Measurements from ENCODE around the gene COL8A2. TPM values are rescaled to one million over a fixed set of nuclear protein-coding genes. Genes with fewer than 3 reads are reported as not detected.

Gene COL8A2
- total RNA-seq, 2 experiments from 2014 or later: 0.05 to 0.06 TPM

GRCh38 chr1:36133484-36133883 lies 8.5 kb upstream of the COL8A2 start:
- POLR2A ChIA-PET: interaction anchor here (1.2 to 1.8 kb wide), 2 partner anchors 16 to 55 kb away, joined by 3 to 6 read pairs; partner anchors contain the start of gene TRAPPC3
- intact Hi-C loops (cut with DNase I, micrococcal nuclease): no loop called here

GRCh38 chr1:36132029-36132428 lies 7.0 kb upstream of the COL8A2 start:
- ChIA-PET CTCF (no interaction called here), POLR2A (no interaction called here)
- TF ChIP-seq CTCF (IDR thresholded peaks at IDR 0.05): no peak
- intact Hi-C loops (cut with DNase I, micrococcal nuclease): no loop called here
- Histone ChIP-seq H3K4me3 (ENCODE audit: low read length) (no peak overlapping the region), H3K4me1 (ENCODE audit: insufficient read depth, low read length) (peaks cover 6% of the 10 kb centered on the region), H3K27ac (ENCODE audit: low read depth in 1 of 2, low read length in 2 of 2) (no peak overlapping the region), H3K9me3 (ENCODE audit: control insufficient read depth in 1 of 2, insufficient read depth in 1 of 2, low read length in 2 of 2) (no peaks in the 10 kb centered on the region), H3K27me3 (ENCODE audit: control insufficient read depth in 1 of 2, insufficient read depth in 2 of 2, low read length in 2 of 2) (no peaks in the 10 kb centered on the region), H3K36me3 (ENCODE audit: insufficient read depth, low read length) (peaks cover 11% of the 10 kb centered on the region)
- Mint-ChIP-seq H3K4me3 (no peak overlapping the region), H3K9me3 (no peaks in the 10 kb centered on the region), H3K36me3 (ENCODE audit: low read depth) (peaks cover 10% of the 10 kb centered on the region), H3K27me3 (no peaks in the 10 kb centered on the region), H3K27ac (no peak overlapping the region), H3K4me1 (ENCODE audit: low read depth) (peaks cover 10% of the 10 kb centered on the region)
- ATAC-seq (ENCODE audit: poor library complexity) (no peak), DNase-seq (no peak)

More at GRCh38 chr1:36133484-36133883, 8.5 kb upstream of the COL8A2 start:
- no peak for TF ChIP-seq CTCF (IDR thresholded peaks at IDR 0.05)
- no peaks in the 10 kb centered on the region for H3K27me3 Mint-ChIP-seq
- ATAC-seq (ENCODE audit: poor library complexity): no peak
- H3K27ac Mint-ChIP-seq: no peak overlapping the region
- H3K9me3 ChIP-seq (ENCODE audit: control insufficient read depth in 1 of 2, insufficient read depth in 1 of 2, low read length in 2 of 2): no peaks in the 10 kb centered on the region
- no peak overlapping the region for H3K4me3 ChIP-seq (ENCODE audit: low read length)
- peaks cover 10% of the 10 kb centered on the region for H3K4me1 Mint-ChIP-seq (ENCODE audit: low read depth)
- H3K4me1 ChIP-seq (ENCODE audit: insufficient read depth, low read length): peaks cover 6% of the 10 kb centered on the region
- DNase-seq: no peak
- no peak overlapping the region for H3K4me3 Mint-ChIP-seq
- H3K9me3 Mint-ChIP-seq: no peaks in the 10 kb centered on the region
- no peak overlapping the region for H3K27ac ChIP-seq (ENCODE audit: low read depth in 1 of 2, low read length in 2 of 2)
- CTCF ChIA-PET: interaction anchor here (1.0 to 1.7 kb wide), 3 partner anchors 11 to 152 kb away, joined by 3 to 4 read pairs (median 3); no protein-coding TSS in a partner anchor
- H3K36me3 ChIP-seq (ENCODE audit: insufficient read depth, low read length): peaks cover 25% of the 10 kb centered on the region
- peaks cover 24% of the 10 kb centered on the region for H3K36me3 Mint-ChIP-seq (ENCODE audit: low read depth)
- no peaks in the 10 kb centered on the region for H3K27me3 ChIP-seq (ENCODE audit: control insufficient read depth in 1 of 2, insufficient read depth in 2 of 2, low read length in 2 of 2)

- peaks cover 18% of the 10 kb centered on the region for H3K4me1 Mint-ChIP-seq (ENCODE audit: low read depth)
- intact Hi-C loops (cut with DNase I, micrococcal nuclease): no loop called here
Measured at GRCh38 chr1:36128905-36129206, 3.8 kb upstream of the COL8A2 start.

More at GRCh38 chr1:36128905-36129206, 3.8 kb upstream of the COL8A2 start:
- H3K36me3 ChIP-seq (ENCODE audit: insufficient read depth, low read length): no peaks in the 10 kb centered on the region
- H3K27me3 ChIP-seq (ENCODE audit: control insufficient read depth in 1 of 2, insufficient read depth in 2 of 2, low read length in 2 of 2): peaks cover 11 to 20% of the 10 kb centered on the region in 2 experiments
- ChIA-PET CTCF (no interaction called here), POLR2A (interaction anchor here (1.0 to 1.2 kb wide), 2 partner anchors 20 to 32 kb away, joined by 3 read pairs; no protein-coding TSS in a partner anchor)
- no peak overlapping the region for H3K27ac ChIP-seq (ENCODE audit: low read depth in 1 of 2, low read length in 2 of 2)
- H3K36me3 Mint-ChIP-seq (ENCODE audit: low read depth): no peaks in the 10 kb centered on the region
- H3K9me3 ChIP-seq (ENCODE audit: control insufficient read depth in 1 of 2, insufficient read depth in 1 of 2, low read length in 2 of 2): peaks cover 0 to 3% of the 10 kb centered on the region in 2 experiments
- ATAC-seq (ENCODE audit: poor library complexity) (no peak), DNase-seq (no peak)
- peaks cover 11% of the 10 kb centered on the region for H3K4me1 ChIP-seq (ENCODE audit: insufficient read depth, low read length)
- no peak overlapping the region for H3K27ac Mint-ChIP-seq
- H3K4me3 ChIP-seq (ENCODE audit: low read length): no peak overlapping the region
- H3K4me3 Mint-ChIP-seq: no peak overlapping the region
- H3K27me3 Mint-ChIP-seq: peaks cover 20% of the 10 kb centered on the region
- no peak for TF ChIP-seq CTCF (IDR thresholded peaks at IDR 0.05)
- no peaks in the 10 kb centered on the region for H3K9me3 Mint-ChIP-seq

Measured in CD4-positive, alpha-beta T cell (primary cell).